A673 (cell line): ENCODE results near the gene ECE1. TPM values are rescaled to one million over a fixed set of nuclear protein-coding genes. Genes with fewer than 3 reads are reported as not detected.

Experiments used
- BruUV-seq: library from RNA; stranded (reverse); fragments of 400-500 nt; replicated peaks from 2 replicates; lab custom pipeline; 2021; lab: Mats Ljungman, UMichigan
- CTCF ChIA-PET: fragments of 300-600 bp; sonication (Branson Sonifier 250); formaldehyde crosslinking; loops from one replicate; lab custom pipeline; 2022; ENCODE audit warnings: antibody characterized with exemption; lab: Charles Lee
- POLR2A ChIA-PET: fragments of 300-600 bp; sonication (Branson Sonifier 250); formaldehyde crosslinking; loops from one replicate; lab custom pipeline; 2022; ENCODE audit warnings: antibody characterized with exemption; ENCODE audit not compliant: low non-redundant PET; lab: Charles Lee
- DNase-seq: peaks from one replicate; pipeline ENCODE4 v3.0.0-alpha.2; 2015; ENCODE audit warnings: low spot score
- H3K27ac ChIP-seq: fragments of 200-600 bp; sonication (generic); 2 replicates; pipeline ENCODE4 v1.5.1; 2016; ENCODE audit warnings: mixed run types, low read depth, mild to moderate bottlenecking, mixed read lengths, antibody characterized with exemption, low read length; ENCODE audit not compliant: poor library complexity, severe bottlenecking
- H3K27me3 ChIP-seq: fragments of 200-600 bp; sonication (generic); replicated peaks from 2 replicates; pipeline ENCODE4 v1.6.1; 2017; ENCODE audit warnings: mixed run types, low read depth, mild to moderate bottlenecking, mixed read lengths, antibody characterized with exemption, low read length; ENCODE audit not compliant: insufficient read depth, poor library complexity
- H3K36me3 ChIP-seq: fragments of 200-600 bp; sonication (generic); 2 replicates; pipeline ENCODE4 v1.6.1; 2016; ENCODE audit warnings: mixed run types, mild to moderate bottlenecking, mixed read lengths, antibody characterized with exemption, low read length; ENCODE audit not compliant: insufficient read depth, poor library complexity, severe bottlenecking
- H3K4me1 ChIP-seq: fragments of 200-600 bp; sonication (generic); 2 replicates; pipeline ENCODE4 v1.6.1; 2017; ENCODE audit warnings: mixed run types, mild to moderate bottlenecking, mixed read lengths, antibody characterized with exemption, low read length; ENCODE audit not compliant: insufficient read depth, poor library complexity, severe bottlenecking
- H3K4me3 ChIP-seq: fragments of 200-600 bp; sonication (generic); 2 replicates; pipeline ENCODE4 v1.5.1; 2016; ENCODE audit warnings: low read depth, mixed run types, mild to moderate bottlenecking, mixed read lengths, low read length; ENCODE audit not compliant: poor library complexity, severe bottlenecking
- H3K9me3 ChIP-seq: fragments of 200-600 bp; sonication (generic); 2 replicates; pipeline ENCODE4 v1.6.1; 2016; ENCODE audit warnings: mixed run types, low read depth, mild to moderate bottlenecking, mixed read lengths, antibody characterized with exemption, low read length; ENCODE audit not compliant: poor library complexity, severe bottlenecking
- CTCF ChIP-seq: fragments of 300-800, 200-600 bp; sonication (generic); conservative IDR thresholded peaks from 2 replicates; pipeline ENCODE4 v1.5.1; 2017; ENCODE audit warnings: low read depth, mild to moderate bottlenecking, antibody characterized with exemption, low read length, moderate library complexity, mixed read lengths
- EZH2 ChIP-seq: fragments of 200-600 bp; sonication (generic); IDR thresholded peaks from 2 replicates; pipeline ENCODE4 v1.6.1; 2017; ENCODE audit warnings: borderline replicate concordance, low read depth, mild to moderate bottlenecking, mixed read lengths, antibody characterized with exemption, low read length; ENCODE audit not compliant: poor library complexity, severe bottlenecking
- intact Hi-C: fragments of 100-400 bp; cut with micrococcal nuclease; formaldehyde crosslinking; loops from one replicate; pipeline ENCODE4 v1.10.0; 2022; ENCODE audit not compliant: unreplicated experiment
- total RNA-seq: library from RNA; stranded (reverse); gene quantifications from 2 replicates; pipeline ENCODE4 v1.2.3, GENCODE V29; 2021

The ECE1 gene
- total RNA-seq, 1 experiment from 2014 or later: 31.5 TPM

- ChIA-PET CTCF (no interaction called here), POLR2A (no interaction called here)
- no peak overlapping the region for H3K27ac ChIP-seq
- BruUV-seq: no TSS peak
- intact Hi-C loops: loop anchor here (10.0 kb wide), 1 partner anchor 279 kb away; no protein-coding TSS in a partner anchor
- H3K4me3 ChIP-seq: no peak overlapping the region
- H3K27me3 ChIP-seq: no peaks in the 10 kb centered on the region
- no peak for DNase-seq
- TF ChIP-seq CTCF (no peak), EZH2 (no peak)
- H3K9me3 ChIP-seq: no peaks in the 10 kb centered on the region
- H3K36me3 ChIP-seq: no peaks in the 10 kb centered on the region
- no peaks in the 10 kb centered on the region for H3K4me1 ChIP-seq
Observed at GRCh38 chr1:21236178-21236577, 54.1 kb downstream of the ECE1 start.

GRCh38 chr1:21234779-21235178 is 55.5 kb downstream of the ECE1 start:
- no peak overlapping the region for H3K4me3 ChIP-seq
- TF ChIP-seq EZH2 (no peak), CTCF (no peak)
- no peaks in the 10 kb centered on the region for H3K9me3 ChIP-seq
- no peaks in the 10 kb centered on the region for H3K27me3 ChIP-seq
- ChIA-PET CTCF (interaction anchor here (0.8 kb wide), 1 partner anchor 20 kb away, joined by 3 read pairs; no protein-coding TSS in a partner anchor), POLR2A (no interaction called here)
- no peak overlapping the region for H3K27ac ChIP-seq
- no TSS peak for BruUV-seq
- H3K4me1 ChIP-seq: no peaks in the 10 kb centered on the region
- intact Hi-C loops: loop anchor here (10.0 kb wide), 1 partner anchor 280 kb away; no protein-coding TSS in a partner anchor
- no peak for DNase-seq
- H3K36me3 ChIP-seq: no peaks in the 10 kb centered on the region

GRCh38 chr1:21233490-21233889 is 56.8 kb downstream of the ECE1 start:
- TF ChIP-seq CTCF: no peak
- no peak for TF ChIP-seq EZH2
- no peaks in the 10 kb centered on the region for H3K27me3 ChIP-seq
- no peaks in the 10 kb centered on the region for H3K36me3 ChIP-seq
- DNase-seq: no peak
- no TSS peak for BruUV-seq
- H3K9me3 ChIP-seq: no peaks in the 10 kb centered on the region
- ChIA-PET POLR2A (no interaction called here), CTCF (interaction anchor here (0.6 to 2.4 kb wide), 2 partner anchors 134 to 135 kb away, joined by 5 to 28 read pairs; no protein-coding TSS in a partner anchor)
- no peak overlapping the region for H3K4me3 ChIP-seq
- no peaks in the 10 kb centered on the region for H3K4me1 ChIP-seq
- intact Hi-C loops: loop anchor here (2.0 to 10.0 kb wide), 2 partner anchors 135 to 281 kb away; no protein-coding TSS in a partner anchor
- no peak overlapping the region for H3K27ac ChIP-seq
